Spleen (tissue), 11 donors: Measurements from ENCODE around the gene DKK3. TPM values are rescaled to one million over a fixed set of nuclear protein-coding genes. Genes with fewer than 3 reads are reported as not detected.

Experiments
- DNase-seq: peaks from one replicate; pipeline ENCODE4 v3.0.0-alpha.2; 2020
- H3K27ac ChIP-seq, 8 donors: fragments of 200-600 bp; sonication (generic) in 7 of 8; 1 replicate in 4 of 8; 2 replicates in 4 of 8; pipeline versions ENCODE4 v1.5.0 to v1.8.0; 2016 to 2021; ENCODE audit warnings: inconsistent platforms in 4 of 8, mild to moderate bottlenecking in 4 of 8, moderate library complexity in 1 of 8
- H3K27me3 ChIP-seq, 7 donors: fragments of 200-600 bp; sonication (generic) in 6 of 7; replicated peaks in 1 of 7; 1 replicate in 4 of 7; 2 replicates in 3 of 7; pipeline versions ENCODE4 v1.5.0 to v1.8.0; 2016 to 2021; ENCODE audit warnings: inconsistent platforms in 3 of 7, mild to moderate bottlenecking in 1 of 7
- H3K36me3 ChIP-seq, 6 donors: fragments of 200-600 bp; sonication (generic) in 5 of 6; 1 replicate in 4 of 6; 2 replicates in 2 of 6; pipeline versions ENCODE4 v1.5.0 to v1.8.0; 2016 to 2021; ENCODE audit warnings: inconsistent platforms in 2 of 6
- H3K4me1 ChIP-seq, 6 donors: fragments of 200-600 bp; sonication (generic) in 5 of 6; 1 replicate in 3 of 6; 2 replicates in 3 of 6; pipeline versions ENCODE4 v1.5.0 to v1.8.0; 2016 to 2021; ENCODE audit warnings: inconsistent platforms in 3 of 6
- H3K4me3 ChIP-seq, 8 donors: fragments of 200-600 bp; sonication (generic) in 7 of 8; 1 replicate in 4 of 8; 2 replicates in 4 of 8; pipeline versions ENCODE4 v1.5.0 to v1.8.0; 2016 to 2021; ENCODE audit warnings: inconsistent platforms in 4 of 8, mild to moderate bottlenecking in 4 of 8, moderate library complexity in 2 of 8
- H3K9me3 ChIP-seq, 8 donors: fragments of 200-600 bp; sonication (generic) in 7 of 8; 1 replicate in 4 of 8; 2 replicates in 4 of 8; pipeline versions ENCODE4 v1.5.0 to v1.8.0; 2016 to 2021; ENCODE audit warnings: inconsistent platforms in 4 of 8
- POLR2A ChIP-seq, 3 donors: fragments of 450-650 bp; IDR thresholded peaks; one replicate each; pipeline ENCODE4 v1.5.1; 2017; ENCODE audit warnings: antibody characterized with exemption in 3 of 3, mild to moderate bottlenecking in 1 of 3
- POLR2AphosphoS5 ChIP-seq, 3 donors: sonication (generic); formaldehyde crosslinking; IDR thresholded peaks; one replicate each; pipeline ENCODE4 v1.5.1; 2017; ENCODE audit warnings: antibody characterized with exemption in 3 of 3
- WGBS, 5 donors: extraction: QIAGEN DNeasy Blood & Tissue Kit in 3 of 5; methylation state at CpG; one replicate each; pipeline versions ENCODE4 v1.1.5 to v1.1.7; 2013 to 2018; 5-methylcytosine and 5-hydroxymethylcytosine counted together
- intact Hi-C: fragments of 100-400 bp; cut with DNase I; formaldehyde crosslinking; loops from one replicate; pipeline ENCODE4 v1.15.0; 2023; ENCODE audit warnings: low total_unique reads
- polyA plus RNA-seq, 3 donors: library from polyadenylated mRNA; stranded (reverse); fragments of 200-250 nt; gene quantifications; one replicate each; pipeline ENCODE4 v1.2.1, GENCODE V29; 2013
- total RNA-seq, 7 donors: library from RNA; depleted of rRNA in 3 of 7; stranded (reverse); fragments of >200 nt in 3 of 7; fragmentation: NEBNext Ultra II Directional in 4 of 7; extraction: Animal tissue kit (Norgen Biotek cat#: 25700) in 4 of 7; gene quantifications; one replicate each; pipeline versions ENCODE4 v1.1.0 to v1.2.1, GENCODE V29; 2016 to 2021
- TF ChIP-seq, protein P1 (sequence below), 11 experiments: fragments of 200-600 bp in 7 of 11; fragments of 450-650 bp in 4 of 11; sonication (generic) in 4 of 11; IDR thresholded peaks in 8 of 11; conservative IDR thresholded peaks in 3 of 11; 1 replicate in 7 of 11; 2 replicates in 4 of 11; pipeline versions ENCODE4 v1.4.0 to v1.8.0; 2016 to 2021; ENCODE audit warnings: antibody characterized with exemption in 11 of 11, inconsistent platforms in 4 of 11, mild to moderate bottlenecking in 1 of 11
- donor health status: healthy with polysubstance abuse.
- donor health status: DM: no; HTN: no; CAD: no; lungs with moderate emphysema.
- donor health status: DM: no; HTN: no; CAD: no.
- donor health status: Bipolar disorder and iron deficiency.
- donor health status: healthy.
- donor health status: DM: no; HTN: no; CAD: no.
- donor health status: DM: yes; HTN: yes; CAD: no.

The DKK3 gene
- total and polyA plus RNA-seq, 10 donors: 8.6 to 111 (median 45.9) TPM

DNA sequence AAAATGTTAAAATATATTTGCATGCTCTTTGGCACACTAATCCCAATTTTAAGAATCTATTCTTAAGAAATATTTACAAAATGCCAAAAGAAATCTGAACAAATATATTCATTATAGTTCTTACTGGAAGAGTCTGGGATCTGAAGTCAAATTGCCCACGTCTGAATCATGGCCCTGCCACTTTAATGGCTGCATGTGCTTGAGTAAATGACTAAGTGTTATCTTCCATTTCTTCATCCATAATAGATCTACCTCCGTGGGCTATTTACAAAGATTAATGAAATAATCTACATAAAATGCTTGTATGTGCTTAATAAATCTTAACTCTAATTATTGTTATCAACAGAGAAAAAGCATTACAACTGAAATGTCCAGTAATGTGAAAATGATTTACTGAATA lies 24.5 kb upstream of the DKK3 start:
- no peak for DNase-seq
- TF ChIP-seq POLR2A (IDR thresholded peaks at IDR 0.05) (no peak), POLR2AphosphoS5 (IDR thresholded peaks at IDR 0.05) (no peak)
- TF ChIP-seq, protein P1, sequence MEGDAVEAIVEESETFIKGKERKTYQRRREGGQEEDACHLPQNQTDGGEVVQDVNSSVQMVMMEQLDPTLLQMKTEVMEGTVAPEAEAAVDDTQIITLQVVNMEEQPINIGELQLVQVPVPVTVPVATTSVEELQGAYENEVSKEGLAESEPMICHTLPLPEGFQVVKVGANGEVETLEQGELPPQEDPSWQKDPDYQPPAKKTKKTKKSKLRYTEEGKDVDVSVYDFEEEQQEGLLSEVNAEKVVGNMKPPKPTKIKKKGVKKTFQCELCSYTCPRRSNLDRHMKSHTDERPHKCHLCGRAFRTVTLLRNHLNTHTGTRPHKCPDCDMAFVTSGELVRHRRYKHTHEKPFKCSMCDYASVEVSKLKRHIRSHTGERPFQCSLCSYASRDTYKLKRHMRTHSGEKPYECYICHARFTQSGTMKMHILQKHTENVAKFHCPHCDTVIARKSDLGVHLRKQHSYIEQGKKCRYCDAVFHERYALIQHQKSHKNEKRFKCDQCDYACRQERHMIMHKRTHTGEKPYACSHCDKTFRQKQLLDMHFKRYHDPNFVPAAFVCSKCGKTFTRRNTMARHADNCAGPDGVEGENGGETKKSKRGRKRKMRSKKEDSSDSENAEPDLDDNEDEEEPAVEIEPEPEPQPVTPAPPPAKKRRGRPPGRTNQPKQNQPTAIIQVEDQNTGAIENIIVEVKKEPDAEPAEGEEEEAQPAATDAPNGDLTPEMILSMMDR (IDR thresholded peaks at IDR 0.05 in 8 of 11, conservative IDR thresholded peaks at IDR 0.05 in 3 of 11): no peak
- intact Hi-C loops: no loop called here
- Histone ChIP-seq H3K4me3 (no peak overlapping the region), H3K27me3 (peaks cover 0 to 11% (median 0%) of the 10 kb centered on the region in 7 donors), H3K4me1 (no peaks in the 10 kb centered on the region), H3K36me3 (no peaks in the 10 kb centered on the region), H3K27ac (no peak overlapping the region), H3K9me3 (no peaks in the 10 kb centered on the region)
- WGBS, 5 donors: 76 to 86% (median 83%) methylated on average over 2 of the region's 2 CpGs

DNA sequence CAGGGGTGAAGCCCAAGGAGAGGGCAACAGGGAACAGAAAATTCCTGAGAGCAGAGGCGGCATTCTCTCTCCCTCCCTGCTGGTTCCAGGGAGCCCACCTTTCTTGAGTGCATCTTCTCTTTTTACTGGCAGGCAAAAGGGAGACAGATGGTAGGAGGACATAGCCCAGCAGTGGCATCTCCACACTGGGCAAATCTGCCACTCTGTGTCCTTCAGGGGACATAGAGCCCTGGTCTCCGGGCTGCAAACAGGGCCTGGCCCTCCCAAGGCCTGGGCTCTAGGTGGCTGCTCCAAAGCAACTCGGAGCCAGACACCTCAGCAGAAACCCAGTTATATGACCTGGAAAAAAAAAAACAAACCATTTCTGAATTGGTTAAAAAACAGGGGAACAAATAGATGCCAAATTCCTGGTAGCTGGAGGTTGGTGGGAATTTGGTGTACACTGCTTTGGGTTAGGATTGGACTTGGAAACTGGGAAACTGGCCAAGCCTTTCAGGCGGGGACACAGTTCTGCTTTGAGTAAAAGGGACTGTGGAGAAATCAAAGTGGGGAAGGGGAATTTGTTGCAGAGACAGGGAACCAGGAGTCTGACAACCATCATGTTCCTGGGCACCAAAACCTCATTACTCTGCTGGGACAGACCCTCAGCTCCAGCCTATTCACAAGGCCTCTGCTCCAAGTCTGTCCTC lies 23.6 kb upstream of the DKK3 start:
- intact Hi-C loops: no loop called here
- no peak for DNase-seq
- no peaks in the 10 kb centered on the region for H3K4me1 ChIP-seq
- 86 to 91% (median 89%) methylated on average over 4 of the region's 4 CpGs for whole genome bisulfite sequencing, 5 donors
- H3K36me3 ChIP-seq: no peaks in the 10 kb centered on the region
- no peak for TF ChIP-seq POLR2A (IDR thresholded peaks at IDR 0.05)
- TF ChIP-seq, protein P1 (IDR thresholded peaks at IDR 0.05 in 8 of 11, conservative IDR thresholded peaks at IDR 0.05 in 3 of 11): no peak
- TF ChIP-seq POLR2AphosphoS5 (IDR thresholded peaks at IDR 0.05): no peak
- no peak overlapping the region for H3K27ac ChIP-seq
- peaks cover 0 to 11% (median 0%) of the 10 kb centered on the region in 7 donors for H3K27me3 ChIP-seq
- H3K4me3 ChIP-seq: no peak overlapping the region
- no peaks in the 10 kb centered on the region for H3K9me3 ChIP-seq

DNA sequence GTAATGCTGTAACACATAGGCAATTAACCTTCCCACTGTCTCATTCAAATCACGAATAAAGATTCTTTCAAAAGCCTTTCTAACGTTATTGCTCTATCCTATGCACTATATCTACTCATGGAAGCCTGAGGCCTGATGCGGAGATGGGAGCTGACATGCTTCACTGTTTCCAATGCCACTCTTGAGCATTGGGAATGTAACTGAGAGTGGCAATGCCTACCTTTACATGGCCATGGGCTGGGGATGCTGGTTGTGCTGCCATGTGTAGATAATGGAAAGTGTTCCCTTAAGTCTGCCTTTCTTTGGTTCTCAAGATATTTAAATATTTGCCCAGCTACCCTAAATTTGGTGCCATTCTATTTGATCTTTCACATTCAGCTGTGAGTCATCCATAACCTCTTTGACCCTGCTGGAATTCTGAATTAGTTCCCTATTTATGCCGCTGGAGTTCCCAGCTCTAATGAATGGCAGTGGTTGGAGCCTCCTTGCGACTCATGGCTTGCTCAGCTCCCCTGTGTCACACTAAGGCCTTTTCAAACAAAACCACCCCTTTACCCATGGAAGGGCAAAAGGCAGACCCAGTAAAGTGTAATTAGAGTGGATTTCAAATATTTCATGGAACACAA lies 21.4 kb upstream of the DKK3 start:
- Histone ChIP-seq H3K9me3 (peaks cover 0 to 3% (median 0%) of the 10 kb centered on the region in 8 donors), H3K4me3 (no peak overlapping the region), H3K27ac (no peak overlapping the region), H3K4me1 (no peaks in the 10 kb centered on the region), H3K36me3 (no peaks in the 10 kb centered on the region), H3K27me3 (peaks cover 0 to 11% (median 0%) of the 10 kb centered on the region in 7 donors)
- 84 to 93% (median 87%) methylated on average over 5 of the region's 5 CpGs for WGBS, 5 donors
- no peak for DNase-seq
- intact Hi-C loops: no loop called here
- TF ChIP-seq, protein P1 (IDR thresholded peaks at IDR 0.05 in 8 of 11, conservative IDR thresholded peaks at IDR 0.05 in 3 of 11): no peak
- TF ChIP-seq POLR2AphosphoS5 (IDR thresholded peaks at IDR 0.05): no peak
- TF ChIP-seq POLR2A (IDR thresholded peaks at IDR 0.05): no peak

DNA sequence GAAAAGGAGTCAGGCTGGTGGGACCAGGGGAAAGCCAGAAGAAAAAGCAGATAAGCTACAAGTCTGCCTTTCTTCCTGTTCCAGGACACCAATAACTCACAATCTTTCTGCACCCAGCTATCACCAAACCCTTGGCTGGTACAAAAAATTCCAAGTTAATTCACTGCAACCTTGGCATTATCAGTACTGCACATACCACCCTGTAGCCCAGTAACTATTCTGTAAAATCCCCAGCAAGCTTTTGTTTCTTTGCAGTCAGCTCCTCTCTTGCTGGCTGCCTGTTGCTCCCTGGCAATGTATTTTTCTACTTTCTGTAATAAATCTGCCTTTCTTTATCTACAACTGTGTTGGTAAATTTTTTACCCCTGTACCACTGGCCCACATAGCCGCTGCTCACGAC lies 20.7 kb upstream of the DKK3 start:
- 90 to 97% (median 91%) methylated on average over 2 of the region's 2 CpGs for WGBS, 5 donors
- DNase-seq: no peak
- TF ChIP-seq, protein P1 (IDR thresholded peaks at IDR 0.05 in 8 of 11, conservative IDR thresholded peaks at IDR 0.05 in 3 of 11): no peak
- no peak for TF ChIP-seq POLR2AphosphoS5 (IDR thresholded peaks at IDR 0.05)
- no peak for TF ChIP-seq POLR2A (IDR thresholded peaks at IDR 0.05)
- no peaks in the 10 kb centered on the region for H3K4me1 ChIP-seq
- no peak overlapping the region for H3K27ac ChIP-seq
- H3K9me3 ChIP-seq: peaks cover 0 to 9% (median 6%) of the 10 kb centered on the region in 8 donors
- intact Hi-C loops: no loop called here
- peaks cover 0 to 10% (median 0%) of the 10 kb centered on the region in 7 donors for H3K27me3 ChIP-seq
- no peak overlapping the region for H3K4me3 ChIP-seq
- H3K36me3 ChIP-seq: no peaks in the 10 kb centered on the region
